ENCODE measurements around the gene DPEP1. TPM values are rescaled to one million over a fixed set of nuclear protein-coding genes. Genes with fewer than 3 reads are reported as not detected.

The DPEP1 gene
- total RNA-seq, 1 donor from 2014 or later: 13.4 TPM

- H3K27me3 Mint-ChIP-seq: peaks cover 4% of the 10 kb centered on the region
Measured at GRCh38 chr16:89602952-89603590, 10.4 kb upstream of the DPEP1 start.

GRCh38 chr16:89604764-89605163 is 8.7 kb upstream of the DPEP1 start:
- TF ChIP-seq CTCF (conservative IDR thresholded peaks at IDR 0.05): no peak
- Mint-ChIP-seq H3K9me3 (no peaks in the 10 kb centered on the region), H3K36me3 (no peaks in the 10 kb centered on the region), H3K27ac (no peak overlapping the region), H3K4me3 (no peak overlapping the region), H3K4me1 (ENCODE audit: unreplicated experiment) (peaks cover 5% of the 10 kb centered on the region), H3K27me3 (peaks cover 4% of the 10 kb centered on the region)
- no peak for DNase-seq (ENCODE audit: extremely low spot score, unreplicated experiment)

More at GRCh38 chr16:89602952-89603590, 10.4 kb upstream of the DPEP1 start:
- Mint-ChIP-seq H3K27ac (peak overlapping the region; percentile 70), H3K36me3 (no peaks in the 10 kb centered on the region), H3K4me3 (peak overlapping the region; percentile 57), H3K9me3 (no peaks in the 10 kb centered on the region), H3K4me1 (ENCODE audit: unreplicated experiment) (peaks cover 5% of the 10 kb centered on the region)
- TF ChIP-seq CTCF (conservative IDR thresholded peaks at IDR 0.05): no peak
- no peak for DNase-seq (ENCODE audit: extremely low spot score, unreplicated experiment)

GRCh38 chr16:89605186-89605970 is 8.1 kb upstream of the DPEP1 start:
- TF ChIP-seq CTCF (conservative IDR thresholded peaks at IDR 0.05): no peak
- Mint-ChIP-seq H3K9me3 (no peaks in the 10 kb centered on the region), H3K36me3 (no peaks in the 10 kb centered on the region), H3K4me3 (no peak overlapping the region), H3K27ac (no peak overlapping the region), H3K27me3 (peaks cover 4% of the 10 kb centered on the region), H3K4me1 (ENCODE audit: unreplicated experiment) (peaks cover 5% of the 10 kb centered on the region)
- no peak for DNase-seq (ENCODE audit: extremely low spot score, unreplicated experiment)

GRCh38 chr16:89606006-89606405 is 7.4 kb upstream of the DPEP1 start:
- Mint-ChIP-seq H3K27me3 (peaks cover 4% of the 10 kb centered on the region), H3K4me1 (ENCODE audit: unreplicated experiment) (peaks cover 5% of the 10 kb centered on the region), H3K4me3 (no peak overlapping the region), H3K36me3 (no peaks in the 10 kb centered on the region), H3K9me3 (no peaks in the 10 kb centered on the region), H3K27ac (no peak overlapping the region)
- TF ChIP-seq CTCF (conservative IDR thresholded peaks at IDR 0.05): no peak
- no peak for DNase-seq (ENCODE audit: extremely low spot score, unreplicated experiment)

GRCh38 chr16:89607453-89607852 is 6.0 kb upstream of the DPEP1 start:
- peaks cover 4% of the 10 kb centered on the region for H3K27me3 Mint-ChIP-seq
- H3K27ac Mint-ChIP-seq: no peak overlapping the region
- no peak overlapping the region for H3K4me3 Mint-ChIP-seq
- DNase-seq (ENCODE audit: extremely low spot score, unreplicated experiment): no peak
- peaks cover 7% of the 10 kb centered on the region for H3K4me1 Mint-ChIP-seq (ENCODE audit: unreplicated experiment)
- H3K36me3 Mint-ChIP-seq: no peaks in the 10 kb centered on the region
- no peak for TF ChIP-seq CTCF (conservative IDR thresholded peaks at IDR 0.05)
- no peaks in the 10 kb centered on the region for H3K9me3 Mint-ChIP-seq
